NCI-H510A (cell line): ENCODE data around the gene NDUFA11.

Experiments
- DNase-seq: peaks from one replicate; lab custom pipeline; 2025; lab: John Stamatoyannopoulos, UW

Gene NDUFA11

DNA sequence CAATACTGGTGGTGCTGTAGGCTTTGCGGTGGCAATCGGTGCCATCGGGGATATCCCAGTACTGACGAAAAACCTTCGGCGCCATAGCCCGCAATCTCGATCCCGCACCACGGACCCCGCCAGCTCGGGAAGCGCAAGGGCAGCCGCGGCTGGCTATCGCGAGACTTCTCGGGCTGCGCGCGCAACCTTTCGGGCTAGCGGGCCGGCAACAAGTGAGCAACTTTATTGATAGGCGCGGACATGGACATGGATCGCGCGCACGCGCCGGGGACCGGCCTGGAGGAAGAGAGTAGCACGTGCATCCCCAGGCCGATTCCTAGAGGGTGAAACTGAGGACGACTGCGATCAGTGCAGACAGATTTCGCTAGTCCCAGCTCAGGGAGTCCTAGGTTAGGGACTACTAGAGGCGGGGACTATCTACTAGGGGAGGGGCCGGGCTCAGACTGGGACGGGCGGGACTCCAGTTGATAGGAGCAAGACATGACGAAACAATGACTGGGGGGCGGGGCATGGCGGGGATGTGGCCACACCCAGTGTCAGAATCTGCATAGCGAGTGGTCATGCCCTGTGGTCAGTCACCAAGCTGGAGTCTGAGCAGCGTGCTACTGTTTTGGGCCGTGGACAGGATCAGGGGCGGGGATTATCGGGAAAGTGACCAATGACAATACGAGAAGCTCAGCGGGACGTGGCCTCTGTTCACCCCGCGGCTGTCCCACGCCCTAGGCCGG, at the start of gene NDUFA11:
Gene NDUFA11 (minus strand): TSS at position 167 of the 728 bp plus-strand sequence. CDS start 82 bp downstream, at position 85.
- DNase-seq, result peak; percentile 96

- no peak for DNase-seq
These were observed 49.5 kb upstream of the NDUFA11 start for GRCh38 chr19:5953030-5953589.

GRCh38 chr19:5952193-5953029, 48.8 kb upstream of the NDUFA11 start:
- no peak for DNase-seq

GRCh38 chr19:5951338-5951861, 47.8 kb upstream of the NDUFA11 start:
- no peak for DNase-seq

GRCh38 chr19:5950741-5951140, 47.2 kb upstream of the NDUFA11 start:
- no peak for DNase-seq

GRCh38 chr19:5949792-5950305, 46.3 kb upstream of the NDUFA11 start:
- peak; percentile 91 for DNase-seq

GRCh38 chr19:5948752-5949564, 45.4 kb upstream of the NDUFA11 start:
- DNase-seq, result no peak

DNA sequence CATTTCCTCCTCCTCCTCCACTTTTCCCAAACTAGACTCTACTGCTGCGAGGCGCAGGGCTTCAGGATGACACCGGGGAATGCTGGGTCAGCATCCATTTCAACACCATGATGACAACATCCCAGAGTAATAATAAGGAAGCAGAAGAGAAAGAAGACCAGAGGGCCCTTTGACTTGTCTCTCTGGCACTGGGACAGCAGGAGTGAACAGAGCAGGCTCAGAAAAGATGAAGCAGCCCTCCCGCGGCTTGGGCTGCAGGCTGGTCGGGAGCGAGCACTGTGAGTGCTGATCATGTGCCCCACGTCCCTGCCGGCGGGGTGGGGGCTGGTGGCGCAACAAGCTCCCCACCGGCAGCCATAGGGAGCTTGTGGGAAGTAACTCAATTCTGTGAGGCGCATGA, 43.8 kb upstream of the NDUFA11 start:
- no peak for DNase-seq

DNA sequence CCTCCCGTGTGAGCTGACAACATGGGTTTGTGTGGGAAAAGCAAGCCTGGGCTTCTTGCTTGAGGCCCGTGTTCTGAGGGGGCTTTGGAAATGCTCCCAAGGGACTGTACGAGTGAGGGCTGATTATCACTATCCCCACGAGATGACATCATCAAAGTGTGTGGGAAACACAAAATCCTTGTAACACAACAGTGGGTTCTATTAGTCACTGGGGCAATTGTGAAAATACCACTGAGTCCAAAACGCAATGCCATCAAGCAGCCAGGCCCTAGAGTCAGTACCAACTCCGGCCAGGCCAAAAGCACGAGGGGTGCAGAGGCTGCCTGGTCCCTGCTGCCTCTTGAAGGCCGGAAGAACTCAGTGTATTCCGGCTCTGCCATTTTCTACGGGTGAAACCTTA, 40.0 kb upstream of the NDUFA11 start:
- DNase-seq, result no peak

GRCh38 chr19:5943045-5943444, 39.5 kb upstream of the NDUFA11 start:
- DNase-seq, result no peak

DNA sequence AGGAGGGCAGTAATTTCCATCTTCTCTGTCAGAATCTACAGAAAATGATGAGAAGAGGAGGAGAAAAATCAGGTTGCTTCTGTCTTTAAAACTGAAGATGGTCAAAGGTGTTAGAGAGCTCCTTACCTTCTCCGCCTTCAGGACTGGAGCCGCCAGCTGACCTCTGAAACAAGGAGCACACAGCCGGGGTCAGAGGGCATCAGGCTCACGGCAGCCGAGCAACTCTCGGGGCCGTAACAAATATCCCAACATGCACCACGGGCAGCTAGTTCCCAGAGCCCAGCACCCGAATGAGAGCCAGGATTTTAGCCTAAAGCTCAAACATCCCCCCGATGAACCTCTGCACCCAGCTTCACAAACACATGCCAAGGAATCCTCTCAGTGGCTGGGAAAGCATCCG, 38.1 kb upstream of the NDUFA11 start:
- no peak for DNase-seq

GRCh38 chr19:5940260-5941208, 36.9 kb upstream of the NDUFA11 start:
- no peak for DNase-seq

GRCh38 chr19:5937550-5937949, 34.0 kb upstream of the NDUFA11 start:
- no peak for DNase-seq

DNA sequence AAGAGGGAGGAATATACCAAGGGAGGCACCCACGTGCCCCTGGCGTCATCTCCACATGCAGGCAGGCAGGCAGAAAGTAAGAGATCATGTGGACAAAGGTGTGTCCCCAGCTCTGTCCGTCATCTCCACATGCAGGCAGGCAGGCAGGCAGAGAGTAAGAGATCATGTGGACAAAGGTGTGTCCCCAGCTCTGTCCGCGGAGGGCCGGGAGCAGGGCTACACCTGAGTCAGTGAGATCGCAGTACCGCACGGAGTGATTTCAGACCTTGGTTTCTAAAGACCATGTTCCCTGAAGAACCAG, 32.7 kb upstream of the NDUFA11 start:
- no peak for DNase-seq

DNA sequence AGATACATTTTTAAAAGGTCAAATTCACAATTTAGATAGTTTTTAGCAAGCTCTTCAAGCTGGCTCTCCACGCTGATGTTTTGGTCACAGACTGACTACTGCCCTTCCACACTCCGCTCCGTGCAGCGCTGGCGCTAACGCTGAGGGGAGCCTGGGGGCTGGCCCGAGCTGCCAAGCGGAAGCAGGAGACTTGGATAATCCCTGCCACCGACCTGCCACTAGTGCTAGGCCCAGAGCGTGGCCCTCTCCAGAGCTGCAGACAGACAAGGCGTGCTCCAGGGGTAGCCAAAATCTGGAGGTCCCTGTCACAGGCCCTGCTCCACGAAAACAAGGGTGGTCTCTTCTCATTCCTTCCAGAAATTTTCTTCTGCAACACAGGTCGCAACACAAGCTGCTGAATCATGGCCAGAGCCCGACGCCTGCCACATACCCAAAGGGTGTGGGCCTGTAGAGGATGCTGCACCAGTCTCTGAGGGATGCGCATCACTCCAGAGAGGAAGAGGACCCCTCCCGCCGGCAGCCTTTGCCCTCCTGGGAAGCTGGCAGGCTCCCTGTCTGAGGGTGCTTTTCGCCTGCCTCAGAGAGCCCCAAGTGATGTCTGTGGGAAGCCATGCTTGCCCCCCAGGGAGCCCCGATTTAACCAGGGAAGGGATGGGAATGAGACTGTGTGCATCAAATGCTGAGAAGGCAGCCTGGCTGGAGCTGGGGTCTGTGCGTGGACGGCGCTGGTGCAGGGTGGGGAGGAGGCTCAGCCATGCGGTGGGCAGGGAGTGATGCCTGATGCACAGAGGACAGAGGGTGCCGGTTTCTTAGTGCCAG, 32.1 kb upstream of the NDUFA11 start:
- DNase-seq, result no peak

DNA sequence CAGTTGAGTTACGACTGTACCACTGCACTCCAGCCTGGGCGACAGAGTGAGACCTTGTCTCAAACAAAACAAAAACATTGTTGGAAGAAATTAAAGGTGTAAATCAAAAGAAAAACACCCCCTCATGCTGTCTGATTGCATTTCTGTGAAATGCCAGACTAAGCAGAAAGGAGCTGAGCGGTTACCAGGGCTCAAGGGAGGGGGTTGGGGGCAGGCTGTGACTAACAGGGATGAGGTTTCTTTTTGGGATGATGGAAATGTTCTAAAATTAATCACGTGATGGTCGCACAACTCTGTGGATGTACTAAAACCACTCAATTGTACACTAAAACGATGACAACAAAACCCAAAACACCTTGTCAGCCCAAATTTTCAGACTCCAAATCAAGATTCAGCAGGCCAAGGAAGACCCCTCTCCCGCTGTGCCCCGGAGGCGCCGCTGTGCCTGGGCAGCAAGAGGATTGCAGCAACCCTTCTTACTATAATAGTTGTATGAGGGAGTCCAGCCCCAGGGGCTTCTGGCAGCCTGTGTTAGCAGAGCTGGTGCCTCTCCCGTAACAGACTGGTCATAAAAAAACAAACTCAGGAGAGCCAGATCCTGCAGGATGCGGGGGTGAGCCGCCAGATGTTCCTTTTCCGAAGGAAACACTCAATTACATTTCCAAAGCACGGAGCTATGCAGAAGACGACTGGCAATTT, 31.3 kb upstream of the NDUFA11 start:
- no peak for DNase-seq

GRCh38 chr19:5934069-5934401, 30.4 kb upstream of the NDUFA11 start:
- DNase-seq, result no peak

DNA sequence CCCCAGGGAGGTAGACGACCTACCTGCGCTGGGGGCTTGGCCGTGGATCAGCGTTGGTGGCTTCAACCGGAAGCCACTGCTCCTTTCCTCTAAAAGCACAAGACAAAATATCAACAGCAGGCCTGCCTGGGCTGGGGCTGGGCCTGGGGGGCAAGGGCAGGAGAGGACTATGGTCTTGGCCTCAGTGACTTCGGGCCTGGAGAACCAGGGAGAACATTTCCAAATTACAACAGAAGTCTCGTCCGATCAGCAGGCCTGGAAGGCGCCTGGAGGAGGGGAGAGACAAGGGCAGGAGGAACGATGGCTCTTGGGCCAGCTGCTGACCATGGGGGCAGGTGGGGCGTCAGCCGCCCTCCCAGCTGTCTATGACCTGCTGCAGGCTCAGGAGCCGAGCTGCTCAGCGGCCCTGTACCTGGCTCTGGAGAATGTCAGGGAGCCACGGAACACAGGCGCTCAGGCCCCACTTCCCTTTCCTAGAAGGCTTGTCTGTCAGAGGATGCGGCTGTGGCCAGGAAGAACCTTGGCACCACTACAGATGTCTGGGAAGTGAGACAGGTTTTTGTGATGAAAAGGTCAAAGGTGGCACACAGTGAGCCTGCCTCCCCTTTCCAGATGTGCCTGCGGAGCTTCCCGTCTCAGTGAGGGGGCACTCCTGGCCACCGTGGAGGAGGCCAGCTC, 29.9 kb upstream of the NDUFA11 start:
- no peak for DNase-seq
